ENCODE data around the gene MRPS25.

- TF ChIP-seq CTCF (IDR thresholded peaks at IDR 0.05) = no peak
- no peak for TF ChIP-seq EZH2phosphoT487 (IDR thresholded peaks at IDR 0.05; ENCODE audit: borderline replicate concordance, low read depth)
Measured at GRCh38 chr3:15038306-15038705, 26.8 kb downstream of the MRPS25 start.

All from SK-N-SH (cell line).